Neuronal stem cell (in vitro differentiated cells): Measurements from ENCODE around the gene NRIP1.

Source experiments
- DNase-seq: peaks from one replicate; pipeline ENCODE4 v3.0.0-alpha.2; 2013; ENCODE audit warnings: low spot score
- H2AFZ ChIP-seq: one replicate; pipeline ENCODE4 v1.6.1; 2013; ENCODE audit warnings: mild to moderate bottlenecking, low read length, inconsistent platforms
- H2AK5ac ChIP-seq: 2 replicates; pipeline ENCODE4 v1.6.1; 2013; ENCODE audit warnings: low read depth, mild to moderate bottlenecking, inconsistent platforms, low read length, moderate library complexity, mixed read lengths
- H2BK120ac ChIP-seq: 2 replicates; pipeline ENCODE4 v1.6.1; 2013; ENCODE audit warnings: low read depth, mild to moderate bottlenecking, inconsistent platforms, low read length, moderate library complexity, mixed read lengths
- H2BK12ac ChIP-seq: one replicate; pipeline ENCODE4 v1.6.1; 2013; ENCODE audit warnings: low read length, inconsistent platforms
- H2BK15ac ChIP-seq: 2 replicates; pipeline ENCODE4 v1.6.1; 2013; ENCODE audit warnings: mild to moderate bottlenecking, low read length, inconsistent platforms, mixed read lengths
- H2BK5ac ChIP-seq: one replicate; pipeline ENCODE4 v1.6.1; 2013; ENCODE audit warnings: inconsistent platforms, mild to moderate bottlenecking, low read length, moderate library complexity
- H3K14ac ChIP-seq: one replicate; pipeline ENCODE4 v1.6.1; 2013; ENCODE audit warnings: low read length, inconsistent platforms
- H3K18ac ChIP-seq: 2 replicates; pipeline ENCODE4 v1.6.1; 2013; ENCODE audit warnings: low read length, inconsistent platforms
- H3K23ac ChIP-seq: 2 replicates; pipeline ENCODE4 v1.6.1; 2013; ENCODE audit warnings: low read depth, mild to moderate bottlenecking, mixed read lengths, low read length, inconsistent platforms; ENCODE audit not compliant: poor library complexity
- H3K27ac ChIP-seq: replicated peaks from 3 replicates; pipeline ENCODE4 v1.5.1; 2013; ENCODE audit warnings: low read length, inconsistent platforms
- H3K27me3 ChIP-seq, 3 experiments: 2 replicates each; pipeline ENCODE4 v1.6.1; 2013; ENCODE audit warnings: low read length in 3 of 3, mild to moderate bottlenecking in 2 of 3, inconsistent platforms in 1 of 3, low read depth in 1 of 3, mixed read lengths in 1 of 3, moderate library complexity in 1 of 3; ENCODE audit not compliant: control insufficient read depth in 3 of 3, insufficient read depth in 3 of 3
- H3K36me3 ChIP-seq, 2 donors: replicated peaks in 1 of 2; 2 replicates each; pipeline ENCODE4 v1.6.1; 2013; ENCODE audit warnings: low read length in 2 of 2; ENCODE audit not compliant: control insufficient read depth in 2 of 2, insufficient read depth in 2 of 2
- H3K4ac ChIP-seq: 2 replicates; pipeline ENCODE4 v1.6.1; 2013; ENCODE audit warnings: inconsistent platforms, mild to moderate bottlenecking, low read length, moderate library complexity
- H3K4me1 ChIP-seq, 2 donors: 1 replicate in 1 of 2; 2 replicates in 1 of 2; pipeline ENCODE4 v1.6.1; 2013; ENCODE audit warnings: low read length in 2 of 2, low read depth in 1 of 2; ENCODE audit not compliant: control insufficient read depth in 2 of 2, insufficient read depth in 1 of 2
- H3K4me2 ChIP-seq: one replicate; pipeline ENCODE4 v1.6.1; 2013; ENCODE audit warnings: mild to moderate bottlenecking, low read length, inconsistent platforms; ENCODE audit not compliant: insufficient read depth, poor library complexity, severe bottlenecking
- H3K4me3 ChIP-seq, 2 donors: 2 replicates each; pipeline ENCODE4 v1.5.1; 2013; ENCODE audit warnings: low read length in 2 of 2, mild to moderate bottlenecking in 2 of 2, inconsistent platforms in 1 of 2, moderate library complexity in 1 of 2
- H3K79me1 ChIP-seq: one replicate; pipeline ENCODE4 v1.6.1; 2013; ENCODE audit warnings: low read depth, mild to moderate bottlenecking, inconsistent platforms, low read length, moderate library complexity
- H3K9ac ChIP-seq: one replicate; pipeline ENCODE4 v1.6.1; 2013; ENCODE audit warnings: mild to moderate bottlenecking, low read depth, low read length, inconsistent platforms; ENCODE audit not compliant: poor library complexity
- H3K9me3 ChIP-seq, 2 donors: replicated peaks in 1 of 2; 2 replicates each; pipeline versions ENCODE3 to v1.6.1; 2013; ENCODE audit warnings: low read length in 2 of 2, mild to moderate bottlenecking in 2 of 2, inconsistent platforms in 1 of 2, low read depth in 1 of 2, mixed read lengths in 1 of 2, moderate library complexity in 1 of 2; ENCODE audit not compliant: control insufficient read depth in 2 of 2, insufficient read depth in 1 of 2
- H4K8ac ChIP-seq: one replicate; pipeline ENCODE4 v1.6.1; 2013; ENCODE audit warnings: low read depth, mild to moderate bottlenecking, inconsistent platforms, low read length, moderate library complexity
- H4K91ac ChIP-seq: one replicate; pipeline ENCODE4 v1.6.1; 2013; ENCODE audit warnings: low read length, low read depth, mild to moderate bottlenecking, inconsistent platforms; ENCODE audit not compliant: poor library complexity
- WGBS, 2 donors: extraction: QIAGEN DNeasy Blood & Tissue Kit; methylation state at CpG; one replicate each; pipeline ENCODE4 v1.1.7; 2013; ENCODE audit warnings: missing lambda C conversion rate in 2 of 2, mixed read lengths in 1 of 2; ENCODE audit not compliant: insufficient read length in 2 of 2, insufficient replicate concordance in 1 of 2; ENCODE audit errors: extremely low coverage in 2 of 2; 5-methylcytosine and 5-hydroxymethylcytosine counted together

The NRIP1 gene

DNA sequence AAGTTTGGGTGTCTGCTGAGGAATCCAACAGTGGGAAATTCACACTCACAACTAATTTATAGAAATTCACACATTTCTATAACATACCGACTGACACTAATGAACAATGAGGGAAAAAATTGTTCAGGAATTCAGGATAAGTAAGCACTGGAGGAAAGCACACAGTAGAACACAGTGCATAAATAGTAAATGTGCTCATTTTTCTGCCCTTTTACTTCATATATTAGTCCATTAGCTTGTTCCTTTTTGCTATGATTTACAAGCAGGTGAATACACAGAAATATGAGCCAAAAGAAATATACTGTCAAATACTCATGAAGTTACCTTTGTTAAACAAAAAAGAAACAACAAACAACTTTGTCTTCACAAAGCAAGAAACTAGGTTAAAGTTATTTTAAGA, 11.3 kb downstream of the NRIP1 start:
- Histone ChIP-seq H3K27ac (no peak overlapping the region), H3K4me3 (no peak overlapping the region), H2BK5ac (no peak overlapping the region), H3K14ac (no peak overlapping the region), H3K4me2 (no peak overlapping the region), H3K79me1 (no peaks in the 10 kb centered on the region), H4K91ac (no peak overlapping the region), H3K9ac (no peak overlapping the region), H2BK15ac (no peak overlapping the region), H4K8ac (no peak overlapping the region), H3K36me3 (peaks cover 2 to 3% of the 10 kb centered on the region in 2 donors), H2AFZ (no peak overlapping the region), H3K4me1 (peaks cover 11 to 27% of the 10 kb centered on the region in 2 donors), H2BK120ac (no peak overlapping the region), H2BK12ac (no peak overlapping the region), H3K18ac (no peak overlapping the region), H2AK5ac (no peak overlapping the region), H3K4ac (no peak overlapping the region), H3K23ac (no peak overlapping the region), H3K27me3 (no peaks in the 10 kb centered on the region), H3K9me3 (peaks cover 0 to 16% of the 10 kb centered on the region in 2 donors)
- DNase-seq = no peak
- WGBS, 2 donors = no CpG with 5 or more reads among the region's 1 CpG

GRCh38 chr21:15052459-15052763, 12.4 kb downstream of the NRIP1 start:
- Histone ChIP-seq H2AK5ac (no peak overlapping the region), H4K8ac (no peak overlapping the region), H3K23ac (no peak overlapping the region), H3K9me3 (peaks cover 0 to 16% of the 10 kb centered on the region in 2 donors), H3K27ac (no peak overlapping the region), H2BK120ac (no peak overlapping the region), H3K4me2 (no peak overlapping the region), H4K91ac (no peak overlapping the region), H3K4me1 (peaks cover 4 to 25% of the 10 kb centered on the region in 2 donors), H3K18ac (no peak overlapping the region), H2AFZ (no peak overlapping the region), H2BK5ac (no peak overlapping the region), H2BK12ac (no peak overlapping the region), H3K36me3 (peaks cover 2 to 3% of the 10 kb centered on the region in 2 donors), H3K4me3 (no peak overlapping the region), H3K4ac (no peak overlapping the region), H3K27me3 (no peaks in the 10 kb centered on the region), H3K14ac (no peak overlapping the region), H3K9ac (no peak overlapping the region), H2BK15ac (no peak overlapping the region), H3K79me1 (no peaks in the 10 kb centered on the region)
- no peak for DNase-seq
- no CpG with 5 or more reads among the region's 4 CpGs for WGBS, 2 donors

DNA sequence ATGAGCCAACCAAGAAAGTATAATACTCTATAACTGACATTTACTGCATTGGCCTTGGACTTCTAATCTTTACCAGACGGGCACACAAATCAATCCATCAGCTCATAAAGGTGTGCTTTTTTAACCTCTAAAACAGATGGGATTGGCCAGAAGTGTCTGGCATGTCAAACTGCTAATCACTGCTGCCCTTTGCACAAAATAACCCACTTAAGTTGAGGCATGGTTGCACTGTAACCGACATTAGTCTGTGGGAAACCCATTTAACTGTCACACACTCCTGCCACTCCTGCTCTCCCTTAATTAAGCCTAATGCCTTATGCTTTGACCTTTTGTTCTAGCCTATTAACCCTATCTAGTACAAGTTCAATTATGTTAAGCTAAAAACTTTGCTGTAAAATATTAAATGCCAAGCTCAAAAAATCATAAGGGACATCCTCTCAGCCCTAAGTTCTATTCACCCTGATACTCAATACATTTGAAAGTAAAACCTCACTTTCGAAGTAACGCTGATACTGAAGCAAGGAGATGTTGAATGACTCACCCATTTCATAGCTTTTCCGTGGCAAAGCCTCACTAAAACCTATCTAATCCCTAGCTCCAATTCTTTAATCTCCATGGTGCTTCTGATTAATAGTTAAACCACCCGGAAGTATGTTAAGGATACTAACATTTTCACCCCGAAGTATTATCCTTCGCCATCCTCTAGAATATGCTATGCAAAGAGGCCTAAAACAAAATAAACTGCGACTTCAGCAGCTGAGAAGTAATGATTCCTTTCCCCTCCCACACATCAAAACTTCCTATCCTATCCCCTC, 12.9 kb downstream of the NRIP1 start:
- H3K27ac ChIP-seq = peak overlapping the region; percentile 17
- no peak overlapping the region for H3K23ac ChIP-seq
- no peak overlapping the region for H2AFZ ChIP-seq
- no peak overlapping the region for H3K4ac ChIP-seq
- peaks cover 0 to 18% of the 10 kb centered on the region in 2 donors for H3K9me3 ChIP-seq
- H4K91ac ChIP-seq = no peak overlapping the region
- H2BK15ac ChIP-seq = no peak overlapping the region
- no peak overlapping the region for H3K14ac ChIP-seq
- no peak overlapping the region for H3K18ac ChIP-seq
- H4K8ac ChIP-seq = no peak overlapping the region
- H3K4me1 ChIP-seq = peaks cover 0 to 23% of the 10 kb centered on the region in 2 donors
- no peak overlapping the region for H2BK12ac ChIP-seq
- DNase-seq = no peak
- no peak overlapping the region for H2BK120ac ChIP-seq
- peaks cover 3 to 5% of the 10 kb centered on the region in 2 donors for H3K36me3 ChIP-seq
- no peak overlapping the region for H3K4me2 ChIP-seq
- no peak overlapping the region for H3K4me3 ChIP-seq
- no peak overlapping the region for H2AK5ac ChIP-seq
- no CpG with 5 or more reads among the region's 9 CpGs for WGBS, 2 donors
- no peak overlapping the region for H3K9ac ChIP-seq
- H3K27me3 ChIP-seq = no peaks in the 10 kb centered on the region
- H3K79me1 ChIP-seq = no peaks in the 10 kb centered on the region
- no peak overlapping the region for H2BK5ac ChIP-seq

GRCh38 chr21:15050568-15051377, 14.0 kb downstream of the NRIP1 start:
- Histone ChIP-seq H2AFZ (no peak overlapping the region), H3K18ac (no peak overlapping the region), H4K91ac (no peak overlapping the region), H3K4me3 (no peak overlapping the region), H3K4me1 (peaks cover 0 to 23% of the 10 kb centered on the region in 2 donors), H3K79me1 (no peaks in the 10 kb centered on the region), H3K4me2 (peak overlapping the region; percentile 14), H2BK120ac (no peak overlapping the region), H4K8ac (no peak overlapping the region), H3K23ac (no peak overlapping the region), H2BK12ac (no peak overlapping the region), H3K4ac (no peak overlapping the region), H3K9ac (no peak overlapping the region), H2BK5ac (no peak overlapping the region), H3K36me3 (peaks cover 8 to 16% of the 10 kb centered on the region in 2 donors), H2AK5ac (no peak overlapping the region), H3K14ac (no peak overlapping the region), H2BK15ac (no peak overlapping the region), H3K27ac (no peak overlapping the region), H3K27me3 (no peaks in the 10 kb centered on the region), H3K9me3 (peaks cover 4 to 25% of the 10 kb centered on the region in 2 donors)
- DNase-seq = no peak
- WGBS, 2 donors = no CpG with 5 or more reads among the region's 11 CpGs
